NCI-H146 treated with DMSO at 0.1 percent for 48 hours (cell line): Measurements from ENCODE around the gene DSTN.

Experiments
- DNase-seq: peaks from one replicate; lab custom pipeline; 2025; ENCODE audit not compliant: unreplicated experiment; lab: John Stamatoyannopoulos, UW

Gene DSTN

GRCh38 chr20:17545127-17545526 is 24.7 kb upstream of the DSTN start:
- no peak for DNase-seq

- no peak for DNase-seq
Observed at GRCh38 chr20:17549131-17549530, 20.7 kb upstream of the DSTN start.

- no peak for DNase-seq
Observed at GRCh38 chr20:17555106-17555505, 14.8 kb upstream of the DSTN start.

GRCh38 chr20:17556837-17557674 is 12.8 kb upstream of the DSTN start:
- no peak for DNase-seq

- no peak for DNase-seq
Observed at GRCh38 chr20:17557675-17558006, 12.2 kb upstream of the DSTN start.

GRCh38 chr20:17558154-17558940 is 11.5 kb upstream of the DSTN start:
- no peak for DNase-seq

GRCh38 chr20:17558941-17559304 is 11.0 kb upstream of the DSTN start:
- no peak for DNase-seq

- DNase-seq: no peak
Observed at GRCh38 chr20:17559338-17559737, 10.5 kb upstream of the DSTN start.

GRCh38 chr20:17560344-17561074 is 9.4 kb upstream of the DSTN start:
- no peak for DNase-seq

GRCh38 chr20:17562804-17563305 is 7.0 kb upstream of the DSTN start:
- no peak for DNase-seq

- no peak for DNase-seq
Observed at GRCh38 chr20:17565169-17565845, 4.6 kb upstream of the DSTN start.

GRCh38 chr20:17566345-17566744 is 3.5 kb upstream of the DSTN start:
- DNase-seq: no peak

- no peak for DNase-seq
Observed at GRCh38 chr20:17568045-17568788, 1.7 kb upstream of the DSTN start.

GRCh38 chr20:17568972-17569521 is 828 bp upstream of the DSTN start:
- peak; percentile 69 for DNase-seq

GRCh38 chr20:17570347-17571152 is 675 bp downstream of the DSTN start:
- DNase-seq: peak; percentile 66

- DNase-seq: no peak
Observed at GRCh38 chr20:17571153-17571527, 1.3 kb downstream of the DSTN start.

- DNase-seq: peak; percentile 9
Observed at GRCh38 chr20:17572034-17572638, 2.3 kb downstream of the DSTN start.

GRCh38 chr20:17573463-17573862 is 3.6 kb downstream of the DSTN start:
- no peak for DNase-seq

GRCh38 chr20:17576215-17576614 is 6.3 kb downstream of the DSTN start:
- DNase-seq: no peak
